GM19099 (cell line): Measurements from ENCODE around the gene FAM124A.

Experiments
- POLR2A ChIP-seq: IDR thresholded peaks from 3 replicates; pipeline ENCODE4 v1.6.1; 2011; ENCODE audit warnings: low read depth; ENCODE audit not compliant: insufficient read length; ENCODE audit errors: extremely low read depth

FAM124A gene

GRCh38 chr13:51297556-51297955, 75.4 kb downstream of the FAM124A start:
- TF ChIP-seq POLR2A, result no peak

- no peak for TF ChIP-seq POLR2A
Observed at GRCh38 chr13:51298812-51299211, 76.6 kb downstream of the FAM124A start.

GRCh38 chr13:51303063-51303552, 80.9 kb downstream of the FAM124A start:
- no peak for TF ChIP-seq POLR2A

DNA sequence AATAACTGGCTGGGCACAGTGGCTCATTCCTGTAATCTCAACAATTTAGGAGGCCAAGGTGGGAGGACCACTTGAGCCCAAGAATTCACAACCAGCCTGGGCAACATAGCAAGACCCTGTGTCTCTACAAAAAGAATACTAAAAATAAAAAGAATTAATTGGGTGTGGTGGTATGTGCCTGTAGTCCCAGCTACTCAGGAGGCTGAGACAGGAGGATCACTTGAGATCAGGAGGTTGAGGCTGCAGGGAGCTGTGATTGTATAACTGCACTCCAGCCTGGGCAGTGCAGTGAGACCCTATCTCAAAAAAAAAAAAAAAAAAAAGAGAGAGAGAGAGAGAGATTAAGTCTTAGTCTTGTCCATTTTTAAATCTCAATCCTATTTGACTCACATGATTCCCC, 81.7 kb downstream of the FAM124A start:
- no peak for TF ChIP-seq POLR2A

DNA sequence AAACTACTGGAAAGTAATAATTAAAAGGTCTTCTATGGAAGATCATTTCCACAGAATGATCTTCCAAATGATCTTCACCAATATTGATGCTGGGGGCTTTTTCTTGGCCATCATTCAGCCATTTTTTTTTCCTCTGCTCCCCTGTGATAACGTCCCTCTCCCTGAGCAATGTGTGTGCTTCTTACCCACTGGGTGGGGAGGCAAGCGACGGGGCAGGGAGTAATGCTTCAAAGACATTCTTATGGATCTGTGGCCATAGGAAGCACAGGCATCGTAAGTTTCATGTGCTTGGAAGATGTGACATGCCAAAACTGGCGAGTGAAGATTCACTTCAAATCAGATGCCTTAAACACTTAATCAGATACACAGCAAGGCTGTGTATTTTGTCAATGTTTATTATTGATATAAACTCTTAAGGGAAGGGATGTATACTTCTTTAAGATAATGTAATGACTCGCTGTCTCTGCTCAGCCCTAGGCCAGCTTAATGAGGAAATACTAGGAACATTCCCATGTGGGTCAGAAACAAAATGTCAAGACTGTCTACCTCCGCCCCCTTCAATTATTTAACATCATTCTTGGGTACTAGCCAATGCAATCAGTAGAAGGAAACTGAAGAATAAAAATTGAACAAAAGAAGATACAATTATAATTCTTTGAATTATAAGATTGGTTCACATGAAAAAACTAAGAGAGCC, 83.2 kb downstream of the FAM124A start:
- TF ChIP-seq POLR2A, result no peak

DNA sequence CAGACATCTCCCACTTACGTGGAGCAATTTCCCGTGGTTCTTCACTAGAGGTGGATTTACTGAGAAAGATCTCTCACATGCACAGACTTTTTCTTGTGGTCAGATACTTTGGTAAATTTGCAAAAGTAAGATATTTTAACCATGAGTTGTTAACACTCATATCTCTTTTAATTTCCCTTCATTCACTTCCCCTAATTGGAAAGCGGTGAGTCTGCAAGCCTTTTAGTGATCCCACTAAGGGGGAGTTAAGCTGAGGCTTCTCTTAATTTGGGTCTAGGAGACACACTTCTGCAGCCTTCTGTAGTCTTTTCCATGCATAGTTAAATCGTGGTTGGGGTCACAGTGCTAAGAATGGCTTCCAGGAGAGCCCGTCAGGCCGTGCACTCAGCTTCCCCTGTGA, 86.6 kb downstream of the FAM124A start:
- TF ChIP-seq POLR2A, result no peak

DNA sequence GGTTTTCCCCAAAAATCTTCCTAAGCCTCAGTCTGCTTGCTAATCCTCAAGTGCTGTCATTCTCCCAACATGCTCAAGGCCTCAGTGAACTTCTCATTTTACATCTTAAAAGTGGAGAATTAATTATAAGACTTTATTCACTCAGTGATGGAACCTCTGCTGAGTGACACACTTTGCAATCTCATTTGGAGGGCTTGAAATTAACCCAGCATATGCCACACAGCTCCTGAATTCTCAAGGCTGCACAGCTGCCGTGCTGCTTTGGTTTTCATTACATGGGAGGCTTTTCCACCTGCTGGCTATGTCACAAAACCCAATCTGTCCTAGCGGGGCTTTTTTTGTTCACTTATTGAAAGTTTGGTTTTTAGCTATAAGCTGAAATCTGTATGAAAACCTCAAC, 89.0 kb downstream of the FAM124A start:
- TF ChIP-seq POLR2A, result no peak

- TF ChIP-seq POLR2A, result no peak
Observed at GRCh38 chr13:51311957-51312520, 89.8 kb downstream of the FAM124A start.

- no peak for TF ChIP-seq POLR2A
Observed at GRCh38 chr13:51313619-51314018, 91.4 kb downstream of the FAM124A start.

- no peak for TF ChIP-seq POLR2A
Observed at GRCh38 chr13:51317262-51317661, 95.1 kb downstream of the FAM124A start.

DNA sequence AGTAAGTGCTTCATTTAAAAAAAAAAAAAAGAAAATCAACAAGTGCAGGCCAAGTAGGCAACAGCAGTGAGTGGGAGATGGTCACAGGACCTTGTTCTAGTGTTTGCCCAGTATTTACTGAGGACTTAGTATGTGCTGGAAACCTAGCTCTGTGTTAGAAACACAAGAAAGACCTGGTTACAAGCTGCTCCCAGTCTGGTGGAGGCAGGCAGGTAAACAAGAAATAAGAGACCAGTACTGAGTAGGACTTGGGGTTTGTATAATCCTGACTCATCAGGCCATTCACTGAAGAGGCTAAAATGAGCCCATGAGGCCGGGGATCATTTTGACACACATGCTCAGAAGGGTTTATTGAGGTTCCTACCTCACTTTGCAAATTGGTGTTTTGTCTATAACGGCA, 95.8 kb downstream of the FAM124A start:
- no peak for TF ChIP-seq POLR2A

- no peak for TF ChIP-seq POLR2A
Observed at GRCh38 chr13:51318876-51319275, 96.7 kb downstream of the FAM124A start.

DNA sequence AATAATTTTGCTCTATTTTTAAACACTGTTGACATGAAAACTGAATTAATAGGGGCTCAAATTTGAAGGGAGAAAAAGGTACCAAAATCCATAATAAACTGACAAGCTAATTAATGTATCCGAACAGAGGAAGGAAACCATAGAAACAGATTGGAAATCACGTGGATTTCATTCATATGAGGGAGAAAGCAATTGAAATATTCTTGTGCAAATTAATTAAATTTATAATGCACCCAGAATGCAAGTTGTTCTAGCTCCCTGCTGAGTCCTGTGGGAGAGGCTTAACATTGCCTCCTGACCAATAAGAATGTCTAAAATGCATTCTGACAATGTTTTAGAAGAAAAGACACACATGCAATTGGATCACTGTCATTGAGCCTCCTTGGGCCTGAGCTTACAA, 99.6 kb downstream of the FAM124A start:
- no peak for TF ChIP-seq POLR2A

- TF ChIP-seq POLR2A, result no peak
Observed at GRCh38 chr13:51322826-51323225, 100.6 kb downstream of the FAM124A start.

DNA sequence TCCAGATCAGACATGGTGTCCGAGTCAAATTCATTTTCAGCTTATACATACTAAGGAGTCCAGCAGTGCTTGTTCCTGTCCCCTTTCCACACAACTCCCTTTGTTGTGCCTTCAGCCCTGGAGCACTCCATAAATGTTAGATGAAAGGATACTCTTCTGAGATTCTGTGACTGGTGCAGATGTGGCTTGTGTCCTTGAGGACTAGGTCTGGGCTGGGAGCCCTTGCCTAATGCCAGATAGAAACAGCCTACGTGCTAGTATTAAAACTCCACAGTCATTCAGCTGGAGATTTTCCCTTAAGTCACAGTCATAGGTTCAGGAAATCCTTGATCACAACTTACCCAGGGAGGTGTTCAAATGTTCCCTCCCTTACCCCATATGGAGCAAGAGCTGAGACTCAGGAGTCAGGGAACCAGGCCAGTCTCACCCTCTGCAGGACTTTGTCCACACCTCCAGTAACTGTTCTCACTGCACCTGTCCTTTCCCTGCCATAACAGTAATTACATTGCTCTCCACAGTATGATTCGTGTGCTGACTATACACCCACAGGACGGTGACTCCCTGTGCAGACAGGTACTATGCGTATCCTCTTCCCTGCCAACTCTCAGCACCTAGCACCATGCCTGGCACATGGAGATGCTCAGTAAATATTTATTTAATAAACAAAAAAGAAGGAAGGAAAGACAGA, 101.8 kb downstream of the FAM124A start:
- no peak for TF ChIP-seq POLR2A
